B cell (primary cell): ENCODE results near the gene EGFR.

ENCODE experiments used
- EZH2 ChIP-seq: IDR thresholded peaks from 2 replicates; pipeline ENCODE4 v1.6.1; 2012; ENCODE audit warnings: borderline replicate concordance, low read depth, mild to moderate bottlenecking, moderate library complexity, low read length; ENCODE audit not compliant: insufficient read depth, poor library complexity, severe bottlenecking
- TF ChIP-seq, protein P1 (sequence below): fragments of 200-600 bp; IDR thresholded peaks from one replicate; pipeline ENCODE4 v1.8.0; 2022; ENCODE audit warnings: antibody characterized with exemption, mild to moderate bottlenecking

- TF ChIP-seq, protein P1, sequence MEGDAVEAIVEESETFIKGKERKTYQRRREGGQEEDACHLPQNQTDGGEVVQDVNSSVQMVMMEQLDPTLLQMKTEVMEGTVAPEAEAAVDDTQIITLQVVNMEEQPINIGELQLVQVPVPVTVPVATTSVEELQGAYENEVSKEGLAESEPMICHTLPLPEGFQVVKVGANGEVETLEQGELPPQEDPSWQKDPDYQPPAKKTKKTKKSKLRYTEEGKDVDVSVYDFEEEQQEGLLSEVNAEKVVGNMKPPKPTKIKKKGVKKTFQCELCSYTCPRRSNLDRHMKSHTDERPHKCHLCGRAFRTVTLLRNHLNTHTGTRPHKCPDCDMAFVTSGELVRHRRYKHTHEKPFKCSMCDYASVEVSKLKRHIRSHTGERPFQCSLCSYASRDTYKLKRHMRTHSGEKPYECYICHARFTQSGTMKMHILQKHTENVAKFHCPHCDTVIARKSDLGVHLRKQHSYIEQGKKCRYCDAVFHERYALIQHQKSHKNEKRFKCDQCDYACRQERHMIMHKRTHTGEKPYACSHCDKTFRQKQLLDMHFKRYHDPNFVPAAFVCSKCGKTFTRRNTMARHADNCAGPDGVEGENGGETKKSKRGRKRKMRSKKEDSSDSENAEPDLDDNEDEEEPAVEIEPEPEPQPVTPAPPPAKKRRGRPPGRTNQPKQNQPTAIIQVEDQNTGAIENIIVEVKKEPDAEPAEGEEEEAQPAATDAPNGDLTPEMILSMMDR = no peak
- TF ChIP-seq EZH2 = no peak
These were observed 25.0 kb downstream of the EGFR start for GRCh38 chr7:55043691-55044370.
